IMR-90 (cell line): Measurements from ENCODE around the gene ARAP3. TPM values are rescaled to one million over a fixed set of nuclear protein-coding genes. Genes with fewer than 3 reads are reported as not detected.

Source experiments
- ATAC-seq: fragments of 200-7000 bp; cut with Tn5 transposase; 2 replicates; pipeline ENCODE4 v1.9.1; 2020; ENCODE audit warnings: low read depth, mild to moderate bottlenecking, moderate library complexity
- BruUV-seq: library from RNA; stranded (reverse); fragments of 400-500 nt; replicated peaks from 2 replicates; lab custom pipeline; 2021; lab: Mats Ljungman, UMichigan
- CTCF ChIA-PET: fragments of 300-600 bp; formaldehyde crosslinking; extraction: SDS; loops from one replicate; lab custom pipeline; 2021; ENCODE audit warnings: antibody characterized with exemption; lab: Yijun Ruan, JAX
- POLR2A ChIA-PET: fragments of 300-600 bp; sonication (Branson Sonifier 250); formaldehyde crosslinking; loops from one replicate; lab custom pipeline; 2022; ENCODE audit warnings: antibody characterized with exemption; ENCODE audit not compliant: unreplicated experiment; lab: Charles Lee
- DNase-seq: peaks from one replicate; pipeline ENCODE4 v3.0.0; 2013
- H2AFZ ChIP-seq: replicated peaks from 2 replicates; pipeline ENCODE3; 2013; ENCODE audit warnings: low read length, mild to moderate bottlenecking; ENCODE audit not compliant: poor library complexity
- H2AK5ac ChIP-seq: 2 replicates; pipeline ENCODE4 v1.6.1; 2013; ENCODE audit warnings: low read depth, low read length, inconsistent platforms
- H2AK9ac ChIP-seq: replicated peaks from 2 replicates; pipeline ENCODE3; 2013; ENCODE audit warnings: mild to moderate bottlenecking, low read depth, low read length, moderate library complexity; ENCODE audit not compliant: poor library complexity
- H2BK120ac ChIP-seq: 2 replicates; pipeline ENCODE4 v1.6.1; 2013; ENCODE audit warnings: low read depth, low read length, inconsistent platforms
- H2BK15ac ChIP-seq: 3 replicates; pipeline ENCODE4 v1.6.1; 2013; ENCODE audit warnings: low read depth, low read length, inconsistent platforms
- H2BK20ac ChIP-seq: 2 replicates; pipeline ENCODE4 v1.6.1; 2013; ENCODE audit warnings: low read depth, mild to moderate bottlenecking, inconsistent platforms, low read length, moderate library complexity
- H2BK5ac ChIP-seq: 2 replicates; pipeline ENCODE4 v1.6.1; 2013; ENCODE audit warnings: mild to moderate bottlenecking, low read depth, low read length, inconsistent platforms; ENCODE audit not compliant: poor library complexity, severe bottlenecking
- H3K14ac ChIP-seq: replicated peaks from 2 replicates; pipeline ENCODE4 v1.6.1; 2013; ENCODE audit warnings: low read depth, low read length, inconsistent platforms
- H3K18ac ChIP-seq: 2 replicates; pipeline ENCODE4 v1.6.1; 2013; ENCODE audit warnings: low read depth, low read length, control low read depth
- H3K23ac ChIP-seq: 2 replicates; pipeline ENCODE4 v1.6.1; 2013; ENCODE audit warnings: low read depth, low read length, inconsistent platforms
- H3K27ac ChIP-seq: 2 replicates; pipeline ENCODE4 v1.5.1; 2013; ENCODE audit warnings: mild to moderate bottlenecking, control low read depth, low read length; ENCODE audit not compliant: insufficient read depth
- H3K27me3 ChIP-seq: 2 replicates; pipeline ENCODE4 v1.6.1; 2013; ENCODE audit warnings: low read length; ENCODE audit not compliant: control insufficient read depth, insufficient read depth
- H3K36me3 ChIP-seq: 2 replicates; pipeline ENCODE4 v1.6.1; 2013; ENCODE audit warnings: low read length, mixed read lengths; ENCODE audit not compliant: control insufficient read depth, insufficient read depth
- H3K4ac ChIP-seq: 2 replicates; pipeline ENCODE4 v1.6.1; 2013; ENCODE audit warnings: low read depth, low read length, inconsistent platforms
- H3K4me1 ChIP-seq: 2 replicates; pipeline ENCODE4 v1.6.1; 2013; ENCODE audit warnings: low read length, mixed read lengths; ENCODE audit not compliant: control insufficient read depth, insufficient read depth
- H3K4me2 ChIP-seq: 2 replicates; pipeline ENCODE4 v1.6.1; 2013; ENCODE audit warnings: low read depth, mild to moderate bottlenecking, control low read depth, low read length, moderate library complexity
- H3K4me3 ChIP-seq: 2 replicates; pipeline ENCODE4 v1.5.1; 2013; ENCODE audit warnings: low read depth, mild to moderate bottlenecking, control low read depth, low read length, moderate library complexity; ENCODE audit not compliant: insufficient read depth
- H3K56ac ChIP-seq: 2 replicates; pipeline ENCODE4 v1.6.1; 2013; ENCODE audit warnings: low read length, inconsistent platforms; ENCODE audit not compliant: insufficient read depth; ENCODE audit errors: extremely low read depth
- H3K79me1 ChIP-seq, 2 experiments: 2 replicates each; pipeline ENCODE4 v1.6.1; 2013; ENCODE audit warnings: low read length in 2 of 2, inconsistent platforms in 1 of 2, low read depth in 1 of 2
- H3K9ac ChIP-seq: 2 replicates; pipeline ENCODE4 v1.6.1; 2013; ENCODE audit warnings: low read depth, low read length, control low read depth
- H3K9me1 ChIP-seq: 2 replicates; pipeline ENCODE4 v1.6.1; 2013; ENCODE audit warnings: low read length, inconsistent platforms; ENCODE audit not compliant: insufficient read depth
- H3K9me3 ChIP-seq: 2 replicates; pipeline ENCODE4 v1.6.1; 2013; ENCODE audit warnings: low read length; ENCODE audit not compliant: control insufficient read depth, insufficient read depth
- H4K20me1 ChIP-seq: 2 replicates; pipeline ENCODE4 v1.6.1; 2013; ENCODE audit warnings: low read length, inconsistent platforms; ENCODE audit not compliant: insufficient read depth
- H4K5ac ChIP-seq: 2 replicates; pipeline ENCODE4 v1.6.1; 2013; ENCODE audit warnings: mild to moderate bottlenecking, low read depth, low read length, control low read depth
- H4K8ac ChIP-seq, 2 experiments: 2 replicates each; pipeline ENCODE4 v1.6.1; 2013; ENCODE audit warnings: low read depth in 2 of 2, low read length in 2 of 2, control low read depth in 1 of 2, inconsistent platforms in 1 of 2
- H4K91ac ChIP-seq: 2 replicates; pipeline ENCODE4 v1.6.1; 2013; ENCODE audit warnings: low read depth, low read length, inconsistent platforms; ENCODE audit not compliant: insufficient read depth
- BHLHE40 ChIP-seq: fragments of 150-350 bp; IDR thresholded peaks from 2 replicates; pipeline ENCODE4 v1.6.1; 2016; ENCODE audit warnings: mild to moderate bottlenecking, low read depth, low read length
- CEBPB ChIP-seq: IDR thresholded peaks from 2 replicates; pipeline ENCODE4 v1.6.1; 2012; ENCODE audit warnings: low read depth, low read length, improper control_type of control experiment
- CHD1 ChIP-seq: IDR thresholded peaks from 2 replicates; pipeline ENCODE4 v1.6.1; 2012; ENCODE audit warnings: low read depth, low read length, improper control_type of control experiment
- ELK1 ChIP-seq: fragments of 150-350 bp; IDR thresholded peaks from 2 replicates; pipeline ENCODE4 v1.6.1; 2016; ENCODE audit warnings: low read depth, mild to moderate bottlenecking, low read length, moderate library complexity, borderline replicate concordance
- FOS ChIP-seq: fragments of 150-350 bp; IDR thresholded peaks from 2 replicates; pipeline ENCODE4 v1.6.1; 2016; ENCODE audit warnings: low read depth, low read length
- MAFK ChIP-seq: IDR thresholded peaks from 2 replicates; pipeline ENCODE4 v1.6.1; 2012; ENCODE audit warnings: low read depth, low read length, improper control_type of control experiment
- MAZ ChIP-seq: IDR thresholded peaks from 2 replicates; pipeline ENCODE4 v1.6.1; 2012; ENCODE audit warnings: low read depth, mild to moderate bottlenecking, low read length, improper control_type of control experiment, moderate library complexity, borderline replicate concordance
- MXI1 ChIP-seq: IDR thresholded peaks from 2 replicates; pipeline ENCODE4 v1.6.1; 2012; ENCODE audit warnings: low read depth, mild to moderate bottlenecking, low read length, moderate library complexity, borderline replicate concordance
- POLR2A ChIP-seq: IDR thresholded peaks from 2 replicates; pipeline ENCODE4 v1.6.1; 2012; ENCODE audit warnings: mild to moderate bottlenecking, low read depth, low read length
- RAD21 ChIP-seq: IDR thresholded peaks from 2 replicates; pipeline ENCODE4 v1.6.1; 2012; ENCODE audit warnings: low read length, improper control_type of control experiment
- SMC3 ChIP-seq: fragments of 150-350 bp; IDR thresholded peaks from 2 replicates; pipeline ENCODE4 v1.6.1; 2016; ENCODE audit warnings: low read depth, mild to moderate bottlenecking, antibody characterized with exemption, low read length, moderate library complexity
- USF2 ChIP-seq: fragments of 150-350 bp; IDR thresholded peaks from 2 replicates; pipeline ENCODE4 v1.6.1; 2017; ENCODE audit warnings: mild to moderate bottlenecking, antibody characterized with exemption, low read length, low read depth
- WGBS, 2 experiments: methylation state at CpG; one replicate each; pipeline versions ENCODE4 v1.1.5 to v1.1.7; 2013; ENCODE audit warnings: missing lambda C conversion rate in 2 of 2; ENCODE audit not compliant: insufficient read length in 1 of 2; ENCODE audit errors: extremely low coverage in 2 of 2; 5-methylcytosine and 5-hydroxymethylcytosine counted together
- dilution Hi-C: fragments of 300-500 bp; cut with HindIII; formaldehyde crosslinking; loops from one replicate; pipeline ENCODE4 v1.14.3; 2018; ENCODE audit warnings: low sequenced_read_pairs; ENCODE audit not compliant: unreplicated experiment
- in situ Hi-C: fragments of 300-500 bp; cut with MboI; formaldehyde crosslinking; loops from 3 replicates; pipeline ENCODE4 v1.14.3; 2019; ENCODE audit warnings: low sequenced_read_pairs, inconsistent platforms, mixed read lengths
- intact Hi-C: fragments of 100-400 bp; cut with micrococcal nuclease; formaldehyde crosslinking; loops from 2 replicates; pipeline ENCODE4 v1.10.0; 2022
- polyA plus RNA-seq, 3 experiments: library from polyadenylated mRNA; depleted of rRNA; stranded (reverse); fragments of >200 nt; gene quantifications; 2 replicates each; pipeline ENCODE4 v1.2.3, GENCODE V29; 2012; ENCODE audit warnings: low replicate concordance in 1 of 3
- total RNA-seq: library from RNA; depleted of rRNA; stranded (reverse); fragments of >200 nt; gene quantifications from 2 replicates; pipeline ENCODE4 v1.2.3, GENCODE V29; 2012
- TF ChIP-seq, protein P1 (sequence below): conservative IDR thresholded peaks from 2 replicates; pipeline ENCODE4 v1.5.1; 2012; ENCODE audit warnings: mild to moderate bottlenecking, low read depth, low read length, improper control_type of control experiment

The ARAP3 gene
- total and polyA plus RNA-seq, 2 of the 4 experiments (the other 2 are of a cell fraction) = 2.2 to 6.9 TPM

DNA sequence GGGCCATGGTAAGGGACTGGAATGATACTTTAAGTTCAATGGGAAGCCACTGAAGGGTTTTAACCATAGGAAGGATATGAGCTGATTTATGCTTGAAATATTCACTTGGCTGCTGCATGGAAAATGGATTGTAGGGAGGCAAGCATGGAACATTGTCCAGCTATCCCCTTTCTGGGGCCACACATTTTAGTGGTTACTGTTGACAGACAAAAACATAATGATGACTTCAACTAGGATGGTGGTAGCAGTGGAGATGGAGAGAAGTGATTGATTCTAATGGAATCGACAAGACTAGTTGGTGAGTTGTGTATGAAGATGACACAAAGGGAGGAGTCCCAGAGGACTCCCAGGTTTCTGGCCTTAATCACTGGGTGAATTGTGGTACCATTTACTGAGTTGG, 24.6 kb downstream of the ARAP3 start (continued):
- TF ChIP-seq CEBPB (no peak), POLR2A (no peak), USF2 (no peak)

DNA sequence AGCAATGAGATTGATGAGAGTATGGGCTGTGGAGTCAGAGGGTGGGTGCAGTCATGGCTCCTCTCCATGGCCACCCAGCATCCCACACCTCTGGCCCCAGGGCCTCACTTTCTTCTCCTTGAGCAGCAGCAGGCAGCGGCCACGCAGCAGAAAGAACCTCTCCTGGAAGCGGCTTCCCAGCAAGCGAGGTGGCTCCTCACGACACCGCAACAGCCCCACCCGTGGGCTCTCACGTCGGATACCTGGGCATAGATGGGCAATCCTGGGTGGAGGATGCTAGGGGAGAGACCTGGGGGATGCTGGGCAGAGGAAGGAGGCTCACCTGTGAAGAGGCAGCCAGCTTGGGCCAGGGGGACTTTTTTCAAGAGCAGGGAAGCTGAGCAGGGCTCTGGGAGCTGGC, 25.6 kb downstream of the ARAP3 start:
- no peak for DNase-seq
- Histone ChIP-seq H2BK5ac (no peak overlapping the region), H3K4me1 (peaks cover 15% of the 10 kb centered on the region), H4K8ac (no peak overlapping the region), H2BK120ac (no peak overlapping the region), H3K9me3 (no peaks in the 10 kb centered on the region), H2BK20ac (no peak overlapping the region; the same call in 1 of the 2 replicates), H4K5ac (no peak overlapping the region), H3K56ac (no peak overlapping the region), H3K14ac (no peak overlapping the region), H2AK5ac (no peak overlapping the region), H3K4ac (peak overlapping the region; percentile 33; the same call in 1 of the 2 replicates), H2AFZ (no peak overlapping the region), H3K27me3 (no peaks in the 10 kb centered on the region), H3K4me2 (no peak overlapping the region), H3K27ac (no peak overlapping the region), H4K91ac (no peak overlapping the region), H3K9me1 (peaks cover 3% of the 10 kb centered on the region; the same call in 1 of the 2 replicates), H4K20me1 (no peaks in the 10 kb centered on the region), H2BK15ac (no peak overlapping the region; the same call in 2 of the 3 replicates), H3K18ac (no peak overlapping the region), H3K23ac (no peak overlapping the region), H3K4me3 (no peak overlapping the region), H3K36me3 (peaks cover 14% of the 10 kb centered on the region; the same call in 1 of the 2 replicates), H3K79me1 (peaks cover 0 to 5% of the 10 kb centered on the region in 2 experiments; a peak in 1 of 4 replicates), H2AK9ac (peak overlapping the region; percentile 70), H3K9ac (no peak overlapping the region)
- ChIA-PET CTCF (no interaction called here), POLR2A (no interaction called here)
- intact Hi-C loops = no loop called here
- no peak for ATAC-seq
- dilution Hi-C loops = no loop called here
- in situ Hi-C loops = no loop called here
- 94% methylated on average over 3 of the region's 9 CpGs; no CpG with 5 or more reads in 1 of the 2 experiments for WGBS, 2 experiments
- no TSS peak for BruUV-seq
- TF ChIP-seq MAZ = no peak
- TF ChIP-seq FOS = no peak
- no peak for TF ChIP-seq ELK1
- no peak for TF ChIP-seq MXI1
- TF ChIP-seq USF2 = no peak
- TF ChIP-seq BHLHE40 = no peak
- TF ChIP-seq MAFK = no peak
- no peak for TF ChIP-seq RAD21
- TF ChIP-seq POLR2A = no peak
- TF ChIP-seq SMC3 = no peak
- TF ChIP-seq CHD1 = no peak
- TF ChIP-seq, protein P1, sequence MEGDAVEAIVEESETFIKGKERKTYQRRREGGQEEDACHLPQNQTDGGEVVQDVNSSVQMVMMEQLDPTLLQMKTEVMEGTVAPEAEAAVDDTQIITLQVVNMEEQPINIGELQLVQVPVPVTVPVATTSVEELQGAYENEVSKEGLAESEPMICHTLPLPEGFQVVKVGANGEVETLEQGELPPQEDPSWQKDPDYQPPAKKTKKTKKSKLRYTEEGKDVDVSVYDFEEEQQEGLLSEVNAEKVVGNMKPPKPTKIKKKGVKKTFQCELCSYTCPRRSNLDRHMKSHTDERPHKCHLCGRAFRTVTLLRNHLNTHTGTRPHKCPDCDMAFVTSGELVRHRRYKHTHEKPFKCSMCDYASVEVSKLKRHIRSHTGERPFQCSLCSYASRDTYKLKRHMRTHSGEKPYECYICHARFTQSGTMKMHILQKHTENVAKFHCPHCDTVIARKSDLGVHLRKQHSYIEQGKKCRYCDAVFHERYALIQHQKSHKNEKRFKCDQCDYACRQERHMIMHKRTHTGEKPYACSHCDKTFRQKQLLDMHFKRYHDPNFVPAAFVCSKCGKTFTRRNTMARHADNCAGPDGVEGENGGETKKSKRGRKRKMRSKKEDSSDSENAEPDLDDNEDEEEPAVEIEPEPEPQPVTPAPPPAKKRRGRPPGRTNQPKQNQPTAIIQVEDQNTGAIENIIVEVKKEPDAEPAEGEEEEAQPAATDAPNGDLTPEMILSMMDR = no peak
